HEK293 (cell line): ENCODE data around the gene DCX.

Experiments
- CTCF ChIA-PET: fragments of 350-600 bp; formaldehyde crosslinking; extraction: SDS; loops from one replicate; lab custom pipeline; 2021; ENCODE audit warnings: antibody characterized with exemption; lab: Yijun Ruan, JAX
- POLR2A ChIA-PET: fragments of 300-600 bp; formaldehyde crosslinking; extraction: SDS; loops from one replicate; lab custom pipeline; 2020; ENCODE audit warnings: antibody characterized with exemption, inconsistent platforms; lab: Yijun Ruan, JAX
- H3K27ac ChIP-seq: fragments of 200-500 bp; sonication (Bioruptor generic); 2 replicates; pipeline ENCODE4 v1.5.1; 2014; ENCODE audit warnings: low read depth, low read length, control low read depth, inconsistent platforms; ENCODE audit errors: extremely low read depth
- H3K36me3 ChIP-seq, 2 experiments: fragments of 200-500 bp in 1 of 2; sonication (Bioruptor generic) in 1 of 2; 1 replicate in 1 of 2; 2 replicates in 1 of 2; pipeline ENCODE4 v1.5.1; 2014 to 2017; ENCODE audit warnings: inconsistent platforms in 2 of 2, low read length in 2 of 2; ENCODE audit not compliant: control insufficient read depth in 2 of 2, insufficient read depth in 1 of 2
- H3K4me1 ChIP-seq: fragments of 200-500 bp; sonication (Bioruptor generic); 2 replicates; pipeline ENCODE4 v1.5.1; 2014; ENCODE audit warnings: mild to moderate bottlenecking, low read length, inconsistent platforms; ENCODE audit not compliant: control insufficient read depth, insufficient read depth
- H3K4me3 ChIP-seq: 2 replicates; pipeline ENCODE4 v1.5.1; 2011; ENCODE audit warnings: low read depth, mild to moderate bottlenecking, control low read depth, low read length, moderate library complexity
- H3K9me3 ChIP-seq: fragments of 200-500 bp; sonication (Bioruptor generic); 2 replicates; pipeline ENCODE4 v1.5.1; 2014; ENCODE audit warnings: low read depth, low read length, inconsistent platforms; ENCODE audit not compliant: control insufficient read depth, insufficient read depth
- PATZ1 ChIP-seq: fragments of 450-650 bp; formaldehyde crosslinking; IDR thresholded peaks from 2 replicates; pipeline ENCODE4 v1.5.1; 2016; ENCODE audit warnings: missing biosample characterization, missing genetic modification characterization
- SP3 ChIP-seq: fragments of 450-650 bp; formaldehyde crosslinking; IDR thresholded peaks from 2 replicates; pipeline ENCODE4 v1.5.1; 2016; ENCODE audit warnings: missing biosample characterization, missing genetic modification characterization
- ZBTB10 ChIP-seq: fragments of 450-650 bp; formaldehyde crosslinking; IDR thresholded peaks from 2 replicates; pipeline ENCODE4 v1.5.1; 2016; ENCODE audit warnings: missing biosample characterization, missing genetic modification characterization
- ZNF132 ChIP-seq: fragments of 450-650 bp; formaldehyde crosslinking; IDR thresholded peaks from 2 replicates; pipeline ENCODE4 v1.5.1; 2017; ENCODE audit warnings: missing biosample characterization, missing genetic modification characterization, borderline replicate concordance
- ZNF184 ChIP-seq: fragments of 450-650 bp; IDR thresholded peaks from 2 replicates; pipeline ENCODE4 v1.5.1; 2018; ENCODE audit warnings: missing biosample characterization, mild to moderate bottlenecking, missing genetic modification characterization
- ZNF221 ChIP-seq: fragments of 450-650 bp; formaldehyde crosslinking; IDR thresholded peaks from 2 replicates; pipeline ENCODE4 v1.5.1; 2017; ENCODE audit warnings: missing biosample characterization, missing genetic modification characterization, borderline replicate concordance
- ZNF280C ChIP-seq: fragments of 450-650 bp; formaldehyde crosslinking; IDR thresholded peaks from 2 replicates; pipeline ENCODE4 v1.5.1; 2016; ENCODE audit warnings: missing biosample characterization, missing genetic modification characterization
- ZNF394 ChIP-seq: fragments of 450-650 bp; formaldehyde crosslinking; IDR thresholded peaks from 2 replicates; pipeline ENCODE4 v1.5.1; 2016; ENCODE audit warnings: missing biosample characterization, missing genetic modification characterization, mild to moderate bottlenecking, moderate library complexity, borderline replicate concordance
- ZNF621 ChIP-seq: fragments of 450-650 bp; formaldehyde crosslinking; IDR thresholded peaks from 2 replicates; pipeline ENCODE4 v1.5.1; 2017; ENCODE audit warnings: missing biosample characterization, missing genetic modification characterization
- ZNF670 ChIP-seq: fragments of 450-650 bp; formaldehyde crosslinking; IDR thresholded peaks from 2 replicates; pipeline ENCODE4 v1.5.1; 2016; ENCODE audit warnings: missing biosample characterization, missing genetic modification characterization, low read depth
- ZNF677 ChIP-seq: fragments of 450-650 bp; IDR thresholded peaks from 2 replicates; pipeline ENCODE4 v1.5.0; 2018; ENCODE audit warnings: missing biosample characterization, mild to moderate bottlenecking, missing genetic modification characterization, moderate library complexity
- ZNF707 ChIP-seq: fragments of 450-650 bp; formaldehyde crosslinking; IDR thresholded peaks from 2 replicates; pipeline ENCODE4 v1.5.1; 2016; ENCODE audit warnings: missing biosample characterization, missing genetic modification characterization
- ZNF830 ChIP-seq: fragments of 450-650 bp; IDR thresholded peaks from 2 replicates; pipeline ENCODE4 v1.5.0; 2018; ENCODE audit warnings: missing biosample characterization, missing genetic modification characterization, low read depth, mild to moderate bottlenecking, moderate library complexity
- TF ChIP-seq, protein P1 (sequence below): fragments of 450-650 bp; formaldehyde crosslinking; IDR thresholded peaks from 2 replicates; pipeline ENCODE4 v1.5.1; 2016; ENCODE audit warnings: missing biosample characterization, missing genetic modification characterization
- TF ChIP-seq, protein P2 (sequence below): fragments of 450-650 bp; formaldehyde crosslinking; IDR thresholded peaks from 2 replicates; pipeline ENCODE4 v1.5.1; 2016; ENCODE audit warnings: missing biosample characterization, missing genetic modification characterization, borderline replicate concordance
- TF ChIP-seq, protein P3 (sequence below): fragments of 450-650 bp; formaldehyde crosslinking; IDR thresholded peaks from 2 replicates; pipeline ENCODE4 v1.5.1; 2016; ENCODE audit warnings: missing biosample characterization, missing genetic modification characterization
- TF ChIP-seq, protein P4 (sequence below): fragments of 450-650 bp; formaldehyde crosslinking; IDR thresholded peaks from 2 replicates; pipeline ENCODE4 v1.5.1; 2017; ENCODE audit warnings: missing biosample characterization, missing genetic modification characterization
- TF ChIP-seq, protein P5 (sequence below): fragments of 450-650 bp; formaldehyde crosslinking; IDR thresholded peaks from 2 replicates; pipeline ENCODE4 v1.5.1; 2017; ENCODE audit warnings: missing biosample characterization, missing genetic modification characterization
- TF ChIP-seq, protein P6 (sequence below): fragments of 450-650 bp; formaldehyde crosslinking; IDR thresholded peaks from 2 replicates; pipeline ENCODE4 v1.5.1; 2016; ENCODE audit warnings: missing biosample characterization, missing genetic modification characterization

DCX gene

DNA sequence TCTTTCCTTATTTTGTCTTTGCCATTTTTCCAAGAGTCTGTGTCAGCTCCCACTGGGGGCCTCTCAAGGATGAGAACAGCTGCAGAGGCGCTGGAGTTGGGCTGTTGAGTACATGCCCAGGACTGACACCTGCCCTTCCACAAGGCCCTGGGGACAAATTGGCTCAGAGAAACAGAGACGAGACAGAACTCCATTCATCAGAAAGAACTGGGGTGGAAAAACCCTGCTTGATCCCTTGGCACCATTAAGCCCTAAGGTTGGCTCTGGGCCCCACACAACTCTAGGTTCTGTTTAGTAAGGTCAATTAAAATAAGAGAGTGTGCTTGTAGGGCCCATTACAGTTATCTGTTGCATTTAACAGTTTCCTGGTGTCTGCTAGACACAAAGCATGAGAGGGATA is 63.6 kb downstream of the DCX start:
- CTCF ChIA-PET, result no interaction called here
- TF ChIP-seq, protein P1, sequence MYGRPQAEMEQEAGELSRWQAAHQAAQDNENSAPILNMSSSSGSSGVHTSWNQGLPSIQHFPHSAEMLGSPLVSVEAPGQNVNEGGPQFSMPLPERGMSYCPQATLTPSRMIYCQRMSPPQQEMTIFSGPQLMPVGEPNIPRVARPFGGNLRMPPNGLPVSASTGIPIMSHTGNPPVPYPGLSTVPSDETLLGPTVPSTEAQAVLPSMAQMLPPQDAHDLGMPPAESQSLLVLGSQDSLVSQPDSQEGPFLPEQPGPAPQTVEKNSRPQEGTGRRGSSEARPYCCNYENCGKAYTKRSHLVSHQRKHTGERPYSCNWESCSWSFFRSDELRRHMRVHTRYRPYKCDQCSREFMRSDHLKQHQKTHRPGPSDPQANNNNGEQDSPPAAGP (tag by site-specific recombination), result no peak
- TF ChIP-seq ZNF221 (tag by site-specific recombination) (no peak), ZNF184 (no peak), ZNF621 (tag by site-specific recombination) (no peak), ZNF677 (tag by site-specific recombination) (no peak), ZNF830 (tag by site-specific recombination) (no peak), SP3 (tag by site-specific recombination) (no peak), ZBTB10 (tag by site-specific recombination) (no peak), ZNF132 (tag by site-specific recombination) (no peak), ZNF707 (tag by site-specific recombination) (no peak), ZNF394 (no peak), ZNF670 (tag by site-specific recombination) (no peak), ZNF280C (no peak), PATZ1 (no peak)
- TF ChIP-seq, protein P2, sequence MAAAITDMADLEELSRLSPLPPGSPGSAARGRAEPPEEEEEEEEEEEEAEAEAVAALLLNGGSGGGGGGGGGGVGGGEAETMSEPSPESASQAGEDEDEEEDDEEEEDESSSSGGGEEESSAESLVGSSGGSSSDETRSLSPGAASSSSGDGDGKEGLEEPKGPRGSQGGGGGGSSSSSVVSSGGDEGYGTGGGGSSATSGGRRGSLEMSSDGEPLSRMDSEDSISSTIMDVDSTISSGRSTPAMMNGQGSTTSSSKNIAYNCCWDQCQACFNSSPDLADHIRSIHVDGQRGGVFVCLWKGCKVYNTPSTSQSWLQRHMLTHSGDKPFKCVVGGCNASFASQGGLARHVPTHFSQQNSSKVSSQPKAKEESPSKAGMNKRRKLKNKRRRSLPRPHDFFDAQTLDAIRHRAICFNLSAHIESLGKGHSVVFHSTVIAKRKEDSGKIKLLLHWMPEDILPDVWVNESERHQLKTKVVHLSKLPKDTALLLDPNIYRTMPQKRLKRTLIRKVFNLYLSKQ (tag by site-specific recombination), result no peak
- TF ChIP-seq, protein P3, sequence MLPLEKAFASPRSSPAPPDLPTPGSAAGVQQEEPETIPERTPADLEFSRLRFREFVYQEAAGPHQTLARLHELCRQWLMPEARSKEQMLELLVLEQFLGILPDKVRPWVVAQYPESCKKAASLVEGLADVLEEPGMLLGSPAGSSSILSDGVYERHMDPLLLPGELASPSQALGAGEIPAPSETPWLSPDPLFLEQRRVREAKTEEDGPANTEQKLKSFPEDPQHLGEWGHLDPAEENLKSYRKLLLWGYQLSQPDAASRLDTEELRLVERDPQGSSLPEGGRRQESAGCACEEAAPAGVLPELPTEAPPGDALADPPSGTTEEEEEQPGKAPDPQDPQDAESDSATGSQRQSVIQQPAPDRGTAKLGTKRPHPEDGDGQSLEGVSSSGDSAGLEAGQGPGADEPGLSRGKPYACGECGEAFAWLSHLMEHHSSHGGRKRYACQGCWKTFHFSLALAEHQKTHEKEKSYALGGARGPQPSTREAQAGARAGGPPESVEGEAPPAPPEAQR (tag by site-specific recombination), result no peak
- TF ChIP-seq, protein P4, sequence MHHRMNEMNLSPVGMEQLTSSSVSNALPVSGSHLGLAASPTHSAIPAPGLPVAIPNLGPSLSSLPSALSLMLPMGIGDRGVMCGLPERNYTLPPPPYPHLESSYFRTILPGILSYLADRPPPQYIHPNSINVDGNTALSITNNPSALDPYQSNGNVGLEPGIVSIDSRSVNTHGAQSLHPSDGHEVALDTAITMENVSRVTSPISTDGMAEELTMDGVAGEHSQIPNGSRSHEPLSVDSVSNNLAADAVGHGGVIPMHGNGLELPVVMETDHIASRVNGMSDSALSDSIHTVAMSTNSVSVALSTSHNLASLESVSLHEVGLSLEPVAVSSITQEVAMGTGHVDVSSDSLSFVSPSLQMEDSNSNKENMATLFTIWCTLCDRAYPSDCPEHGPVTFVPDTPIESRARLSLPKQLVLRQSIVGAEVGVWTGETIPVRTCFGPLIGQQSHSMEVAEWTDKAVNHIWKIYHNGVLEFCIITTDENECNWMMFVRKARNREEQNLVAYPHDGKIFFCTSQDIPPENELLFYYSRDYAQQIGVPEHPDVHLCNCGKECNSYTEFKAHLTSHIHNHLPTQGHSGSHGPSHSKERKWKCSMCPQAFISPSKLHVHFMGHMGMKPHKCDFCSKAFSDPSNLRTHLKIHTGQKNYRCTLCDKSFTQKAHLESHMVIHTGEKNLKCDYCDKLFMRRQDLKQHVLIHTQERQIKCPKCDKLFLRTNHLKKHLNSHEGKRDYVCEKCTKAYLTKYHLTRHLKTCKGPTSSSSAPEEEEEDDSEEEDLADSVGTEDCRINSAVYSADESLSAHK (tag by site-specific recombination), result no peak
- TF ChIP-seq, protein P5, sequence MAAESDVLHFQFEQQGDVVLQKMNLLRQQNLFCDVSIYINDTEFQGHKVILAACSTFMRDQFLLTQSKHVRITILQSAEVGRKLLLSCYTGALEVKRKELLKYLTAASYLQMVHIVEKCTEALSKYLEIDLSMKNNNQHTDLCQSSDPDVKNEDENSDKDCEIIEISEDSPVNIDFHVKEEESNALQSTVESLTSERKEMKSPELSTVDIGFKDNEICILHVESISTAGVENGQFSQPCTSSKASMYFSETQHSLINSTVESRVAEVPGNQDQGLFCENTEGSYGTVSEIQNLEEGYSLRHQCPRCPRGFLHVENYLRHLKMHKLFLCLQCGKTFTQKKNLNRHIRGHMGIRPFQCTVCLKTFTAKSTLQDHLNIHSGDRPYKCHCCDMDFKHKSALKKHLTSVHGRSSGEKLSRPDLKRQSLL (tag by site-specific recombination), result no peak
- TF ChIP-seq, protein P6, sequence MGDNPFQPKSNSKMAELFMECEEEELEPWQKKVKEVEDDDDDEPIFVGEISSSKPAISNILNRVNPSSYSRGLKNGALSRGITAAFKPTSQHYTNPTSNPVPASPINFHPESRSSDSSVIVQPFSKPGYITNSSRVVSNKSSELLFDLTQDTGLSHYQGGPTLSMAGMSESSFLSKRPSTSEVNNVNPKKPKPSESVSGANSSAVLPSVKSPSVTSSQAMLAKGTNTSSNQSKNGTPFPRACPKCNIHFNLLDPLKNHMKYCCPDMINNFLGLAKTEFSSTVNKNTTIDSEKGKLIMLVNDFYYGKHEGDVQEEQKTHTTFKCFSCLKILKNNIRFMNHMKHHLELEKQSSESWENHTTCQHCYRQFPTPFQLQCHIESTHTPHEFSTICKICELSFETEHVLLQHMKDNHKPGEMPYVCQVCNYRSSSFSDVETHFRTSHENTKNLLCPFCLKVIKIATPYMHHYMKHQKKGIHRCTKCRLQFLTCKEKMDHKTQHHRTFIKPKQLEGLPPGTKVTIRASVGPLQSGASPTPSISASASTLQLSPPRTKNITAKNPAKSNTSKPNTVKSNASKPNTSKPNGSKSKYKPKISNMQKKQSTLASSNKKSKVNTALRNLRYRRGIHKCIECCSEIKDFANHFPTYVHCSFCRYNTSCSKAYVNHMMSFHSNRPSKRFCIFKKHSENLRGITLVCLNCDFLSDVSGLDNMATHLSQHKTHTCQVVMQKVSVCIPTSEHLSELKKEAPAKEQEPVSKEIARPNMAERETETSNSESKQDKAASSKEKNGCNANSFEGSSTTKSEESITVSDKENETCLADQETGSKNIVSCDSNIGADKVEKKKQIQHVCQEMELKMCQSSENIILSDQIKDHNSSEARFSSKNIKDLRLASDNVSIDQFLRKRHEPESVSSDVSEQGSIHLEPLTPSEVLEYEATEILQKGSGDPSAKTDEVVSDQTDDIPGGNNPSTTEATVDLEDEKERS (tag by site-specific recombination), result no peak

More for the DNA sequence above, 63.6 kb downstream of the DCX start:
- no peaks in the 10 kb centered on the region; the same call in 1 of the 2 replicates for H3K9me3 ChIP-seq
- no peaks in the 10 kb centered on the region for H3K36me3 ChIP-seq
- H3K4me3 ChIP-seq, result no peak overlapping the region
- POLR2A ChIA-PET, result no interaction called here
- H3K4me1 ChIP-seq, result no peaks in the 10 kb centered on the region
- no peak overlapping the region for H3K27ac ChIP-seq
